GM04504 (cell line): ENCODE data around the gene PRAMEF7.
"Not testable (repeated sequence)": the region's sequence is repeated elsewhere in the genome, so short reads cannot be mapped to it uniquely, and the experiment has no call there.

Experiments used
- DNase-seq: peaks from one replicate; pipeline ENCODE4 v3.0.0-alpha.2; 2012; ENCODE audit warnings: low read depth

PRAMEF7 gene

GRCh38 chr1:12916310-12916709, at the start of gene PRAMEF7:
PRAMEF7 (plus strand) TSS chr1:12916610; CDS start chr1:12917693, 1,083 bp downstream.
- not testable (repeated sequence) for DNase-seq

GRCh38 chr1:12878453-12878852, 38.0 kb upstream of the PRAMEF7 start:
- DNase-seq = not testable (repeated sequence)

- DNase-seq = not testable (repeated sequence)
Observed at GRCh38 chr1:12886101-12886500, 30.3 kb upstream of the PRAMEF7 start, which contains the start of gene PRAMEF4. PRAMEF4 (minus strand) TSS chr1:12886201; CDS start chr1:12883394, 2,807 bp downstream.

GRCh38 chr1:12898170-12898569, 18.2 kb upstream of the PRAMEF7 start, which contains the start of gene PRAMEF10:
PRAMEF10 (minus strand) TSS chr1:12898270; CDS start chr1:12895847, 2,423 bp downstream.
- not testable (repeated sequence) for DNase-seq

- DNase-seq = not testable (repeated sequence)
Observed at GRCh38 chr1:12899186-12899585, 17.2 kb upstream of the PRAMEF7 start.

GRCh38 chr1:12903793-12904572, 12.4 kb upstream of the PRAMEF7 start:
- DNase-seq = not testable (repeated sequence)

GRCh38 chr1:12921749-12922148, 5.3 kb downstream of the PRAMEF7 start:
- DNase-seq = not testable (repeated sequence)

GRCh38 chr1:12924368-12924767, 8.0 kb downstream of the PRAMEF7 start:
- not testable (repeated sequence) for DNase-seq

- DNase-seq = not testable (repeated sequence)
Observed at GRCh38 chr1:12947480-12947879, 31.1 kb downstream of the PRAMEF7 start, which contains the start of gene PRAMEF6. PRAMEF6 (minus strand) TSS chr1:12947580; CDS start chr1:12942518, 5,062 bp downstream.
